ENCODE measurements around the gene HERC3.

Gene HERC3

DNA sequence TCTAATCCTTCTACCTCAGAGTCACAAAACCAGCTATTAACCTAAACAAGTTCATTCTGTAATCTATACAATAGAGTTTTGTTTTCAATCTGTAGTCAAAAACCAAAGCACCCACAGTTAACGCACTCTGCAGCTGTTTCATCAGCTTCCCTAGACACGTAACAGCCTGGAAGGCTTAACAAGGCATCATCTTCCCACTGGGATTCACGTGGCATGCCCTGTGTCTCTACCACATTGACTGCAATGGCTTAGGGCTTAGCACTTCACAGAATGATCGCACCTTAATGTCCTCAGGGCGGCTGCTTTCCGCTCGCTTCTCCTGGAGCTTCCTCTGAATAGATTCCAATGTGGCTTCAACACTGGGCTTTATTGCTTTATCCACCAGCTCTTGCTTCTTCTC is 155.1 kb downstream of the HERC3 start:
- DNase-seq (ENCODE audit: low spot score): no peak

DNA sequence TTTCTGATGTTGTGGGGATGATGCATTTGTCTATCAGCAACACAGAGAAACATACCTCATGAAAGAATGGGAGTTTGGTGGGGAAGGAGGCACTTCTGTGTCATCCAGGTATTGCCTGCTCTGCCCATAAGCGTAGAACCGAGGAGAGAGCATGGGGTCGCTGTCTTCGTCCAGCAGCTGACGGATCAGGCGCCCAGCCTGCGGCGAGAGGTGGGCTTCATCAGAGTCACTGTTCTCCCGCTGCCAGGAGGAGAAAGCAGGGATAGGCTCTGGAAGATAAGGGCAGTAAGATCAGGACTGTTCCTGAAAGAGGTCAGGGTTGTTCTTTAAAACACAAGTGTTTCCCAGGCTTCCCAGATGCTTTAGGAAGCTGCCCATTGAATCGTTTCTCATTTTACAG is 158.1 kb downstream of the HERC3 start:
- DNase-seq (ENCODE audit: low spot score): no peak

- no peak for DNase-seq (ENCODE audit: low spot score)
These were observed 159.2 kb downstream of the HERC3 start for GRCh38 chr4:88751258-88752075.

DNA sequence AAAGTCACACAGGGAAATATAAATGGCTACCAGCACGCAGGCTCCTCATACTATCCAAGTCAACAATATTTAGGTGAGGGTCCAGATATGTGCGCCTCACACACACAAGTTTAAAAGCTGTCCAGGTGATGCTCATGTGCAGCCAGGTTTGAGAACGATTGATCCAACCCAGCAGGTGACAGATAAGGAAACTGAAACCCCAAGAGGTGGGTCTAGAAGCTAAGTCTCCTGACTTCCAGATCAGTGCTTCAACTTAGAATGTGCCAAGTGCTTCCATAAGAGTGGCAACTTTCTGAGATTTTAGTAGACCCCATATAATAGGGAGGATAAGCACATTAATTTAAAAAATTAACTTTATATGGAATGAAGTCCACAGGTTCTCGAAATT is 159.8 kb downstream of the HERC3 start:
- DNase-seq (ENCODE audit: low spot score): no peak

DNA sequence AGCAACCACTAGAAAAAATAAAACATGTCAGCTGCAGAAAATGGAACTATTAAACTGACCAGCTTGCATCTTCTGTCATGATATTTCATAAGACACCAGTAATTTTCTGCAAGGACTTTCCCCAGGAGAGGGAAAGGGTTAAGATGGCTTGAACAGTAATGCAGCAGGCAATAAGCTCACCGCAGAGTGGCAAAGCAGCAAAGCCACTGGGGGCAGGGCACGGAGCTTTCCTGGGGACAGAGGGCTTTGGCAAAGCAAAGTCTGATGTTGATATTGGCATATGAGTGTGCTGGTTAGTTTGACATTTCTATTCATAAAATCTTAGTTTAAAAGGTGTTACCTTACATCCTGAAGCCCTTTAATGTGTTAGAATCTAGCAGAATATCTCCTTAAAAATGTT is 160.5 kb downstream of the HERC3 start:
- no peak for DNase-seq (ENCODE audit: low spot score)

- DNase-seq (ENCODE audit: low spot score): no peak
These were observed 161.6 kb downstream of the HERC3 start for GRCh38 chr4:88753658-88754571.

DNA sequence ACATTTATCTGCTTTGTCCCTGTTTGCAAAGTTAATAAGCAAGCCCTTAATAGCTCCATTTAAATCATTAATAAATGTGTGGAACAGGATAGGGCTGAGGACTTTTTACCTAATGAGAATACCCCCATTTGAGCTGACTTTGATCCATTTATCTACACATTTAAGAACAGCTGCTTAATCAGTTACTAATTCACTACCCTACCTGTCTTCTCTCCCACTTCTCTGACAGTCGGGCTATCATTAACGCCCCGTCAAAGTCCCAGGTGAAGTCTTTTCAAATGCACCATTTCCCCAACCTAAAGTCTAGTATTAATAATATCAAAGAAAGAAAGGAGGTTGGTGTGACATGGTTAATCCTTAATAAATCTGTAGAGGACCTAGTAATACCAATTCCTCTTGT is 162.5 kb downstream of the HERC3 start:
- no peak for DNase-seq (ENCODE audit: low spot score)

- no peak for DNase-seq (ENCODE audit: low spot score)
These were observed 163.2 kb downstream of the HERC3 start for GRCh38 chr4:88755454-88755853.

DNA sequence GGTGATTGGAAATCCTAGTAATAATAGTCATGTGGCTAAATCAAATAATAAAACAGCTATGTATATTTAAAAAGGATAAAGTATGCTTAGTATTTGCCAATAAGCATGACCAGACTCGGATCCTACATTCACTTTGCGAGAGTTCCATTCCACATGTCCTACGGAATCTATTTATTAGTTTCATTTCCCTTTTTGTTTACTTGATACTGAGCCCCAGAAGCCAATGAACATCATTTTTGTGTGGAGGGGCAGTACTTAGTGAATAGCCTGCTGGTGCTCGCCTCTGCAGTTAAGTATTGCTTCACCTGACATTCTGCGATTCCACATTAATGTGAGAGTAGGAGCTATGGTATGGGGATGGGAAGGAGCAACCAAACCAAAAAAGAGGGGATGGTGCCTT is 163.9 kb downstream of the HERC3 start:
- no peak for DNase-seq (ENCODE audit: low spot score)

- DNase-seq (ENCODE audit: low spot score): no peak
These were observed 164.8 kb downstream of the HERC3 start for GRCh38 chr4:88757067-88757466.

GRCh38 chr4:88757776-88758175 is 165.5 kb downstream of the HERC3 start:
- DNase-seq (ENCODE audit: low spot score): no peak
